Measurements from ENCODE around the gene SPACA4.

Gene SPACA4

DNA sequence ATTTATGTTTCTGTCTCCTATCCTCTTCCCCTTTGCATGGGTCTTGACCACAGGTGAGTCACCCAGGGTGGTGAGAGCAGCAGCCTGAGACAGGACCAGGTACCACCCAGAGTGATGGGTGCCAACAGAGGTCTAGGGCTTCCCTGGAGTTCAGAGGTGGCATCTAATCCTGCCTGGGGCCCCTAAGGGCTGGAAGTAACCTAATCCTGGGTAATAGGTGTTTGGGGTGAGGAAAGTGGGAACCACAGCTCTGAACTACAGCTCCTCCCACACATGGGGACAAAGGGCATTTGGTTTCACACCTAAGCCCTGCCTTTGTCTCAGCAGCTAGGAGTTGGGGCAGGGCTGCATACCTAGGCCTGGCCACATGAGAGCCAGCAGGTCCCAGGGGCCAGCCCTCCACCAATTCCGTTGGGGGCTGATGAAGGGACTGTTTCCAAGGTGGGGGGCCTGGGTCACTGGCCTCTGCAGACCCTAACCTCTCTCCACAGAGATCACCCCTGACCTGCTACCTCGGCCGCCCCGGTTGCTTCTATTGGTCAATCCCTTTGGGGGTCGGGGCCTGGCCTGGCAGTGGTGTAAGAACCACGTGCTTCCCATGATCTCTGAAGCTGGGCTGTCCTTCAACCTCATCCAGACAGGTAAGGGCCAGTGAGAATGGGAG, 20.8 kb downstream of the SPACA4 start:
- H4K20me1 ChIP-seq (ENCODE audit: control insufficient read depth, insufficient read depth, low read depth, low read length), result no peaks in the 10 kb centered on the region
- H3K79me2 ChIP-seq (ENCODE audit: control insufficient read depth, low read length), result peaks cover 20% of the 10 kb centered on the region
- H3K36me3 ChIP-seq (ENCODE audit: control insufficient read depth, low read length), result peaks cover 32% of the 10 kb centered on the region
- no peak for TF ChIP-seq EZH2phosphoT487 (IDR thresholded peaks at IDR 0.05; ENCODE audit: borderline replicate concordance, low read length)
- TF ChIP-seq, protein P1, sequence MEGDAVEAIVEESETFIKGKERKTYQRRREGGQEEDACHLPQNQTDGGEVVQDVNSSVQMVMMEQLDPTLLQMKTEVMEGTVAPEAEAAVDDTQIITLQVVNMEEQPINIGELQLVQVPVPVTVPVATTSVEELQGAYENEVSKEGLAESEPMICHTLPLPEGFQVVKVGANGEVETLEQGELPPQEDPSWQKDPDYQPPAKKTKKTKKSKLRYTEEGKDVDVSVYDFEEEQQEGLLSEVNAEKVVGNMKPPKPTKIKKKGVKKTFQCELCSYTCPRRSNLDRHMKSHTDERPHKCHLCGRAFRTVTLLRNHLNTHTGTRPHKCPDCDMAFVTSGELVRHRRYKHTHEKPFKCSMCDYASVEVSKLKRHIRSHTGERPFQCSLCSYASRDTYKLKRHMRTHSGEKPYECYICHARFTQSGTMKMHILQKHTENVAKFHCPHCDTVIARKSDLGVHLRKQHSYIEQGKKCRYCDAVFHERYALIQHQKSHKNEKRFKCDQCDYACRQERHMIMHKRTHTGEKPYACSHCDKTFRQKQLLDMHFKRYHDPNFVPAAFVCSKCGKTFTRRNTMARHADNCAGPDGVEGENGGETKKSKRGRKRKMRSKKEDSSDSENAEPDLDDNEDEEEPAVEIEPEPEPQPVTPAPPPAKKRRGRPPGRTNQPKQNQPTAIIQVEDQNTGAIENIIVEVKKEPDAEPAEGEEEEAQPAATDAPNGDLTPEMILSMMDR (IDR thresholded peaks at IDR 0.05; ENCODE audit: low read depth, low read length, poor library complexity, severe bottlenecking), result no peak
- no peaks in the 10 kb centered on the region for H3K9me3 ChIP-seq (ENCODE audit: control insufficient read depth, insufficient read depth, low read length)
- H3K27me3 ChIP-seq (ENCODE audit: control insufficient read depth, low read length), result no peaks in the 10 kb centered on the region
- no peak overlapping the region for H3K4me2 ChIP-seq (ENCODE audit: low read length)
- peaks cover 16% of the 10 kb centered on the region for H3K4me1 ChIP-seq (ENCODE audit: control insufficient read depth, low read length)
- no peak overlapping the region for H3K27ac ChIP-seq (ENCODE audit: low read depth, low read length)
- peaks cover 2% of the 10 kb centered on the region for H3F3A ChIP-seq (ENCODE audit: control insufficient read depth, insufficient read depth)
- no peaks in the 10 kb centered on the region for H3K9me2 ChIP-seq (replicated peaks; ENCODE audit: control insufficient read depth, low read length)
- H3K4me3 ChIP-seq (ENCODE audit: low read length), result no peak overlapping the region

DNA sequence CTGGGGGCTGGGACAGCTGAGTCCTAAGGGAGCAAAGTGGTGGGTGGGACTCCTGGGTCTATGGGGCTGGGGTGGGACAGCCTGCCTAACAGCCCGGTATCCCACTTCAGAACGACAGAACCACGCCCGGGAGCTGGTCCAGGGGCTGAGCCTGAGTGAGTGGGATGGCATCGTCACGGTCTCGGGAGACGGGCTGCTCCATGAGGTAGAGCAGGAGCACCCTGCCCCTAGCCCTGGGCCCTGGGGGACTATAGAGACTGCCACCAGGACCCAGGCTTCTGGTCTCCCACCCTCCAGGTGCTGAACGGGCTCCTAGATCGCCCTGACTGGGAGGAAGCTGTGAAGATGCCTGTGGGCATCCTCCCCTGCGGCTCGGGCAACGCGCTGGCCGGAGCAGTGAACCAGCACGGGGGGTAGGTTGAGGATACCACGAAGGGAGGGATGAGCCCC, 21.3 kb downstream of the SPACA4 start:
- Histone ChIP-seq H3K9me3 (ENCODE audit: control insufficient read depth, insufficient read depth, low read length) (no peaks in the 10 kb centered on the region), H3K4me3 (ENCODE audit: low read length) (no peak overlapping the region), H4K20me1 (ENCODE audit: control insufficient read depth, insufficient read depth, low read depth, low read length) (no peaks in the 10 kb centered on the region), H3K36me3 (ENCODE audit: control insufficient read depth, low read length) (peaks cover 36% of the 10 kb centered on the region), H3K79me2 (ENCODE audit: control insufficient read depth, low read length) (peaks cover 20% of the 10 kb centered on the region), H3K27me3 (ENCODE audit: control insufficient read depth, low read length) (no peaks in the 10 kb centered on the region), H3K27ac (ENCODE audit: low read depth, low read length) (no peak overlapping the region), H3F3A (ENCODE audit: control insufficient read depth, insufficient read depth) (peaks cover 4% of the 10 kb centered on the region; the same call in 1 of the 2 replicates), H3K9me2 (replicated peaks; ENCODE audit: control insufficient read depth, low read length) (no peaks in the 10 kb centered on the region), H3K4me1 (ENCODE audit: control insufficient read depth, low read length) (peaks cover 18% of the 10 kb centered on the region), H3K4me2 (ENCODE audit: low read length) (no peak overlapping the region)
- TF ChIP-seq, protein P1 (IDR thresholded peaks at IDR 0.05; ENCODE audit: low read depth, low read length, poor library complexity, severe bottlenecking), result no peak
- TF ChIP-seq EZH2phosphoT487 (IDR thresholded peaks at IDR 0.05; ENCODE audit: borderline replicate concordance, low read length), result no peak

DNA sequence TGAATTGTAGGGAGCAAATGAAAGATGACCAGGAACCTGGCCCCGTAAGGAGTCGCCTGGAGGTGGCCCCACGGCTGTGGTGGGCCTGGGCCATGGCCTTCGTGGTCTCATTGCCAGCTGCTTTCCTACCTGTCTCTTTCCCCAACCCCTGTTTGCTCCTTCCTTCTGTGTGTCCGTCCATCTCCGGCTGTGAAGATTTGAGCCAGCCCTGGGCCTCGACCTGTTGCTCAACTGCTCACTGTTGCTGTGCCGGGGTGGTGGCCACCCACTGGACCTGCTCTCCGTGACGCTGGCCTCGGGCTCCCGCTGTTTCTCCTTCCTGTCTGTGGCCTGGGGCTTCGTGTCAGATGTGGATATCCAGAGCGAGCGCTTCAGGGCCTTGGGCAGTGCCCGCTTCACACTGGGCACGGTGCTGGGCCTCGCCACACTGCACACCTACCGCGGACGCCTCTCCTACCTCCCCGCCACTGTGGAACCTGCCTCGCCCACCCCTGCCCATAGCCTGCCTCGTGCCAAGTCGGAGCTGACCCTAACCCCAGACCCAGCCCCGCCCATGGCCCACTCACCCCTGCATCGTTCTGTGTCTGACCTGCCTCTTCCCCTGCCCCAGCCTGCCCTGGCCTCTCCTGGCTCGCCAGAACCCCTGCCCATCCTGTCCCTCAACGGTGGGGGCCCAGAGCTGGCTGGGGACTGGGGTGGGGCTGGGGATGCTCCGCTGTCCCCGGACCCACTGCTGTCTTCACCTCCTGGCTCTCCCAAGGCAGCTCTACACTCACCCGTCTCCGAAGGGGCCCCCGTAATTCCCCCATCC, 22.1 kb downstream of the SPACA4 start:
- H3K4me1 ChIP-seq (ENCODE audit: control insufficient read depth, low read length), result peaks cover 20% of the 10 kb centered on the region
- no peaks in the 10 kb centered on the region for H3K9me2 ChIP-seq (replicated peaks; ENCODE audit: control insufficient read depth, low read length)
- no peak overlapping the region for H3K4me2 ChIP-seq (ENCODE audit: low read length)
- H3K27me3 ChIP-seq (ENCODE audit: control insufficient read depth, low read length), result no peaks in the 10 kb centered on the region
- H3K4me3 ChIP-seq (ENCODE audit: low read length), result no peak overlapping the region
- H4K20me1 ChIP-seq (ENCODE audit: control insufficient read depth, insufficient read depth, low read depth, low read length), result no peaks in the 10 kb centered on the region
- H3F3A ChIP-seq (ENCODE audit: control insufficient read depth, insufficient read depth), result peaks cover 4% of the 10 kb centered on the region; the same call in 1 of the 2 replicates
- peaks cover 39% of the 10 kb centered on the region for H3K36me3 ChIP-seq (ENCODE audit: control insufficient read depth, low read length)
- H3K79me2 ChIP-seq (ENCODE audit: control insufficient read depth, low read length), result peaks cover 20% of the 10 kb centered on the region
- TF ChIP-seq, protein P1 (IDR thresholded peaks at IDR 0.05; ENCODE audit: low read depth, low read length, poor library complexity, severe bottlenecking), result no peak
- TF ChIP-seq EZH2phosphoT487 (IDR thresholded peaks at IDR 0.05; ENCODE audit: borderline replicate concordance, low read length), result no peak
- H3K27ac ChIP-seq (ENCODE audit: low read depth, low read length), result no peak overlapping the region
- no peaks in the 10 kb centered on the region for H3K9me3 ChIP-seq (ENCODE audit: control insufficient read depth, insufficient read depth, low read length)
